IMR-90 (cell line): Measurements from ENCODE around the gene VSIG10L. TPM values are rescaled to one million over a fixed set of nuclear protein-coding genes. Genes with fewer than 3 reads are reported as not detected.

ENCODE experiments used
- ATAC-seq: fragments of 200-7000 bp; cut with Tn5 transposase; 2 replicates; pipeline ENCODE4 v1.9.1; 2020; ENCODE audit warnings: low read depth, mild to moderate bottlenecking, moderate library complexity
- BruUV-seq: library from RNA; stranded (reverse); fragments of 400-500 nt; replicated peaks from 2 replicates; lab custom pipeline; 2021; lab: Mats Ljungman, UMichigan
- CTCF ChIA-PET: fragments of 300-600 bp; formaldehyde crosslinking; extraction: SDS; loops from one replicate; lab custom pipeline; 2021; ENCODE audit warnings: antibody characterized with exemption; lab: Yijun Ruan, JAX
- POLR2A ChIA-PET: fragments of 300-600 bp; sonication (Branson Sonifier 250); formaldehyde crosslinking; loops from one replicate; lab custom pipeline; 2022; ENCODE audit warnings: antibody characterized with exemption; ENCODE audit not compliant: unreplicated experiment; lab: Charles Lee
- DNase-seq: peaks from one replicate; pipeline ENCODE4 v3.0.0; 2013
- H2AFZ ChIP-seq: replicated peaks from 2 replicates; pipeline ENCODE3; 2013; ENCODE audit warnings: low read length, mild to moderate bottlenecking; ENCODE audit not compliant: poor library complexity
- H2AK5ac ChIP-seq: 2 replicates; pipeline ENCODE4 v1.6.1; 2013; ENCODE audit warnings: low read depth, low read length, inconsistent platforms
- H2AK9ac ChIP-seq: replicated peaks from 2 replicates; pipeline ENCODE3; 2013; ENCODE audit warnings: mild to moderate bottlenecking, low read depth, low read length, moderate library complexity; ENCODE audit not compliant: poor library complexity
- H2BK120ac ChIP-seq: 2 replicates; pipeline ENCODE4 v1.6.1; 2013; ENCODE audit warnings: low read depth, low read length, inconsistent platforms
- H2BK15ac ChIP-seq: 3 replicates; pipeline ENCODE4 v1.6.1; 2013; ENCODE audit warnings: low read depth, low read length, inconsistent platforms
- H2BK20ac ChIP-seq: 2 replicates; pipeline ENCODE4 v1.6.1; 2013; ENCODE audit warnings: low read depth, mild to moderate bottlenecking, inconsistent platforms, low read length, moderate library complexity
- H2BK5ac ChIP-seq: 2 replicates; pipeline ENCODE4 v1.6.1; 2013; ENCODE audit warnings: mild to moderate bottlenecking, low read depth, low read length, inconsistent platforms; ENCODE audit not compliant: poor library complexity, severe bottlenecking
- H3K14ac ChIP-seq: replicated peaks from 2 replicates; pipeline ENCODE4 v1.6.1; 2013; ENCODE audit warnings: low read depth, low read length, inconsistent platforms
- H3K18ac ChIP-seq: 2 replicates; pipeline ENCODE4 v1.6.1; 2013; ENCODE audit warnings: low read depth, low read length, control low read depth
- H3K23ac ChIP-seq: 2 replicates; pipeline ENCODE4 v1.6.1; 2013; ENCODE audit warnings: low read depth, low read length, inconsistent platforms
- H3K27ac ChIP-seq: 2 replicates; pipeline ENCODE4 v1.5.1; 2013; ENCODE audit warnings: mild to moderate bottlenecking, control low read depth, low read length; ENCODE audit not compliant: insufficient read depth
- H3K27me3 ChIP-seq: 2 replicates; pipeline ENCODE4 v1.6.1; 2013; ENCODE audit warnings: low read length; ENCODE audit not compliant: control insufficient read depth, insufficient read depth
- H3K36me3 ChIP-seq: 2 replicates; pipeline ENCODE4 v1.6.1; 2013; ENCODE audit warnings: low read length, mixed read lengths; ENCODE audit not compliant: control insufficient read depth, insufficient read depth
- H3K4ac ChIP-seq: 2 replicates; pipeline ENCODE4 v1.6.1; 2013; ENCODE audit warnings: low read depth, low read length, inconsistent platforms
- H3K4me1 ChIP-seq: 2 replicates; pipeline ENCODE4 v1.6.1; 2013; ENCODE audit warnings: low read length, mixed read lengths; ENCODE audit not compliant: control insufficient read depth, insufficient read depth
- H3K4me2 ChIP-seq: 2 replicates; pipeline ENCODE4 v1.6.1; 2013; ENCODE audit warnings: low read depth, mild to moderate bottlenecking, control low read depth, low read length, moderate library complexity
- H3K4me3 ChIP-seq: 2 replicates; pipeline ENCODE4 v1.5.1; 2013; ENCODE audit warnings: low read depth, mild to moderate bottlenecking, control low read depth, low read length, moderate library complexity; ENCODE audit not compliant: insufficient read depth
- H3K56ac ChIP-seq: 2 replicates; pipeline ENCODE4 v1.6.1; 2013; ENCODE audit warnings: low read length, inconsistent platforms; ENCODE audit not compliant: insufficient read depth; ENCODE audit errors: extremely low read depth
- H3K79me1 ChIP-seq, 2 experiments: 2 replicates each; pipeline ENCODE4 v1.6.1; 2013; ENCODE audit warnings: low read length in 2 of 2, inconsistent platforms in 1 of 2, low read depth in 1 of 2
- H3K9ac ChIP-seq: 2 replicates; pipeline ENCODE4 v1.6.1; 2013; ENCODE audit warnings: low read depth, low read length, control low read depth
- H3K9me1 ChIP-seq: 2 replicates; pipeline ENCODE4 v1.6.1; 2013; ENCODE audit warnings: low read length, inconsistent platforms; ENCODE audit not compliant: insufficient read depth
- H3K9me3 ChIP-seq: 2 replicates; pipeline ENCODE4 v1.6.1; 2013; ENCODE audit warnings: low read length; ENCODE audit not compliant: control insufficient read depth, insufficient read depth
- H4K20me1 ChIP-seq: 2 replicates; pipeline ENCODE4 v1.6.1; 2013; ENCODE audit warnings: low read length, inconsistent platforms; ENCODE audit not compliant: insufficient read depth
- H4K5ac ChIP-seq: 2 replicates; pipeline ENCODE4 v1.6.1; 2013; ENCODE audit warnings: mild to moderate bottlenecking, low read depth, low read length, control low read depth
- H4K8ac ChIP-seq, 2 experiments: 2 replicates each; pipeline ENCODE4 v1.6.1; 2013; ENCODE audit warnings: low read depth in 2 of 2, low read length in 2 of 2, control low read depth in 1 of 2, inconsistent platforms in 1 of 2
- H4K91ac ChIP-seq: 2 replicates; pipeline ENCODE4 v1.6.1; 2013; ENCODE audit warnings: low read depth, low read length, inconsistent platforms; ENCODE audit not compliant: insufficient read depth
- BHLHE40 ChIP-seq: fragments of 150-350 bp; IDR thresholded peaks from 2 replicates; pipeline ENCODE4 v1.6.1; 2016; ENCODE audit warnings: mild to moderate bottlenecking, low read depth, low read length
- CEBPB ChIP-seq: IDR thresholded peaks from 2 replicates; pipeline ENCODE4 v1.6.1; 2012; ENCODE audit warnings: low read depth, low read length, improper control_type of control experiment
- CHD1 ChIP-seq: IDR thresholded peaks from 2 replicates; pipeline ENCODE4 v1.6.1; 2012; ENCODE audit warnings: low read depth, low read length, improper control_type of control experiment
- FOS ChIP-seq: fragments of 150-350 bp; IDR thresholded peaks from 2 replicates; pipeline ENCODE4 v1.6.1; 2016; ENCODE audit warnings: low read depth, low read length
- MXI1 ChIP-seq: IDR thresholded peaks from 2 replicates; pipeline ENCODE4 v1.6.1; 2012; ENCODE audit warnings: low read depth, mild to moderate bottlenecking, low read length, moderate library complexity, borderline replicate concordance
- NFE2L2 ChIP-seq: fragments of 150-350 bp; IDR thresholded peaks from 2 replicates; pipeline ENCODE4 v1.6.1; 2016; ENCODE audit warnings: low read depth, mild to moderate bottlenecking, low read length
- POLR2A ChIP-seq: IDR thresholded peaks from 2 replicates; pipeline ENCODE4 v1.6.1; 2012; ENCODE audit warnings: mild to moderate bottlenecking, low read depth, low read length
- RCOR1 ChIP-seq: IDR thresholded peaks from 2 replicates; pipeline ENCODE4 v1.6.1; 2012; ENCODE audit warnings: mild to moderate bottlenecking, low read length, improper control_type of control experiment; ENCODE audit not compliant: insufficient replicate concordance
- SMC3 ChIP-seq: fragments of 150-350 bp; IDR thresholded peaks from 2 replicates; pipeline ENCODE4 v1.6.1; 2016; ENCODE audit warnings: low read depth, mild to moderate bottlenecking, antibody characterized with exemption, low read length, moderate library complexity
- WGBS, 2 experiments: methylation state at CpG; one replicate each; pipeline versions ENCODE4 v1.1.5 to v1.1.7; 2013; ENCODE audit warnings: missing lambda C conversion rate in 2 of 2; ENCODE audit not compliant: insufficient read length in 1 of 2; ENCODE audit errors: extremely low coverage in 2 of 2; 5-methylcytosine and 5-hydroxymethylcytosine counted together
- dilution Hi-C: fragments of 300-500 bp; cut with HindIII; formaldehyde crosslinking; loops from one replicate; pipeline ENCODE4 v1.14.3; 2018; ENCODE audit warnings: low sequenced_read_pairs; ENCODE audit not compliant: unreplicated experiment
- in situ Hi-C: fragments of 300-500 bp; cut with MboI; formaldehyde crosslinking; loops from 3 replicates; pipeline ENCODE4 v1.14.3; 2019; ENCODE audit warnings: low sequenced_read_pairs, inconsistent platforms, mixed read lengths
- intact Hi-C: fragments of 100-400 bp; cut with micrococcal nuclease; formaldehyde crosslinking; loops from 2 replicates; pipeline ENCODE4 v1.10.0; 2022
- polyA plus RNA-seq, 3 experiments: library from polyadenylated mRNA; depleted of rRNA; stranded (reverse); fragments of >200 nt; gene quantifications; 2 replicates each; pipeline ENCODE4 v1.2.3, GENCODE V29; 2012; ENCODE audit warnings: low replicate concordance in 1 of 3
- total RNA-seq: library from RNA; depleted of rRNA; stranded (reverse); fragments of >200 nt; gene quantifications from 2 replicates; pipeline ENCODE4 v1.2.3, GENCODE V29; 2012
- TF ChIP-seq, protein P1 (sequence below): fragments of 150-350 bp; IDR thresholded peaks from 2 replicates; pipeline ENCODE4 v1.6.1; 2017; ENCODE audit warnings: mild to moderate bottlenecking, antibody characterized with exemption, low read length, low read depth

The VSIG10L gene
- total and polyA plus RNA-seq, 2 of the 4 experiments (the other 2 are of a cell fraction) = 0.18 to 1.2 TPM

DNA sequence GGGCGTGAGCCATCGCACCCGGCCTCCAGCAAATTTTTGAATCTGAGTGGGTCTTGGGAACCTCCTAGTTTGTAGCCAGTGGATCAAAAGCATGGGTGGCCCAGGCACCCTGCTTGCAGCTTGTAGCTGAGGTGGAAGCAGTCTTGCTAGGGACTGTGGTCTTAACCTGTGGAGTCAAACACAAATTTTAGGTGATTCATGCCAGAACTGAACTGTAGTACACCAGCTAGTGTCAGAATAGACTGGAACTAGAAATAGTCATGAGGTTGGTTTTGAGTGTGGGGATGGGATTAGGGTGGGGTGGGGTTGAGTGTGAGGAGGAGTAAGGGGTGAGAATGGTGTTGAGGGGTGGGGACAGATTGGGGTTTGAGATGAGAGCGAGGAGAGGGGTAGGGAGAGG lies 40.1 kb upstream of the VSIG10L start:
- Histone ChIP-seq H3K4me1 (no peaks in the 10 kb centered on the region), H2BK15ac (no peak overlapping the region), H4K5ac (no peak overlapping the region), H3K27me3 (peaks cover 2% of the 10 kb centered on the region; the same call in 1 of the 2 replicates), H3K4ac (no peak overlapping the region), H4K20me1 (no peaks in the 10 kb centered on the region), H4K91ac (no peak overlapping the region), H3K23ac (no peak overlapping the region), H3K4me2 (no peak overlapping the region), H3K56ac (no peak overlapping the region), H3K36me3 (no peaks in the 10 kb centered on the region), H2BK20ac (no peak overlapping the region), H3K4me3 (no peak overlapping the region), H2AK5ac (no peak overlapping the region), H3K27ac (no peak overlapping the region), H2BK120ac (no peak overlapping the region), H3K9me1 (no peaks in the 10 kb centered on the region), H2AFZ (no peak overlapping the region), H3K18ac (no peak overlapping the region), H2AK9ac (no peak overlapping the region), H3K79me1 (no peaks in the 10 kb centered on the region), H3K9ac (no peak overlapping the region), H4K8ac (no peak overlapping the region), H2BK5ac (no peak overlapping the region), H3K14ac (no peak overlapping the region), H3K9me3 (no peaks in the 10 kb centered on the region)
- no peak for DNase-seq
- TF ChIP-seq MXI1 (no peak), NFE2L2 (no peak), BHLHE40 (no peak), SMC3 (no peak), FOS (no peak), POLR2A (no peak), RCOR1 (no peak), CHD1 (no peak), CEBPB (no peak)
- TF ChIP-seq, protein P1, sequence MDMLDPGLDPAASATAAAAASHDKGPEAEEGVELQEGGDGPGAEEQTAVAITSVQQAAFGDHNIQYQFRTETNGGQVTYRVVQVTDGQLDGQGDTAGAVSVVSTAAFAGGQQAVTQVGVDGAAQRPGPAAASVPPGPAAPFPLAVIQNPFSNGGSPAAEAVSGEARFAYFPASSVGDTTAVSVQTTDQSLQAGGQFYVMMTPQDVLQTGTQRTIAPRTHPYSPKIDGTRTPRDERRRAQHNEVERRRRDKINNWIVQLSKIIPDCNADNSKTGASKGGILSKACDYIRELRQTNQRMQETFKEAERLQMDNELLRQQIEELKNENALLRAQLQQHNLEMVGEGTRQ = no peak
- ChIA-PET POLR2A (no interaction called here), CTCF (no interaction called here)
- no peak for ATAC-seq
- dilution Hi-C loops (no loop called here), in situ Hi-C loops (no loop called here), intact Hi-C loops (no loop called here)
- BruUV-seq = no TSS peak
- WGBS, 2 experiments = 50 to 100% methylated on average over 1 of the region's 4 CpGs
